GM12878 (cell line): ENCODE results near the gene HAVCR1. TPM values are rescaled to one million over a fixed set of nuclear protein-coding genes. Genes with fewer than 3 reads are reported as not detected.

ENCODE experiments used
- MEF2B ChIP-seq: fragments of 450-650 bp; IDR thresholded peaks from 2 replicates; pipeline ENCODE4 v1.6.1; 2018; ENCODE audit warnings: mild to moderate bottlenecking, moderate library complexity; ENCODE audit not compliant: partially characterized antibody, poor library complexity, severe bottlenecking
- RBBP5 ChIP-seq: fragments of 200-600 bp; sonication (generic); conservative IDR thresholded peaks from 2 replicates; pipeline ENCODE4 v1.6.1; 2016
- TCF12 ChIP-seq: IDR thresholded peaks from 2 replicates; pipeline ENCODE4 v1.6.1; 2011; ENCODE audit warnings: low read depth, mild to moderate bottlenecking, low read length
- ZNF217 ChIP-seq: fragments of 450-650 bp; IDR thresholded peaks from 2 replicates; pipeline ENCODE4 v1.6.1; 2017; ENCODE audit warnings: antibody characterized with exemption, mild to moderate bottlenecking
- polyA plus RNA-seq, 11 experiments: library from polyadenylated mRNA; depleted of rRNA in 4 of 11; unstranded in 6 of 11; stranded (reverse) in 5 of 11; fragments of >200 nt; fragmentation: Nextera tagmentation in 4 of 11; fragmentation: Illumina TruSeq in 1 of 11; extraction: Ambion mirVana in 4 of 11; extraction: Trizol in 1 of 11; gene quantifications; 1 replicate in 1 of 11; 2 replicates in 10 of 11; pipeline versions ENCODE4 v1.2.1 to v1.2.3, GENCODE V29; 2011 to 2016; ENCODE audit warnings: inconsistent platforms in 2 of 11, missing spikeins in 2 of 11, low read depth in 1 of 11
- total RNA-seq, 4 experiments: library from RNA; depleted of rRNA in 3 of 4; stranded (reverse); fragments of >200 nt in 3 of 4; fragmentation: Illumina TruSeq in 1 of 4; extraction: Trizol in 1 of 4; gene quantifications; 2 replicates each; pipeline versions ENCODE4 v1.2.1 to v1.2.3, GENCODE V29; 2013 to 2021
- TF ChIP-seq, protein P1 (sequence below): fragments of 450-650 bp; IDR thresholded peaks from 2 replicates; pipeline ENCODE4 v1.6.1; 2017; ENCODE audit warnings: low read depth, mild to moderate bottlenecking, moderate library complexity
- TF ChIP-seq, protein P2 (sequence below): fragments of 450-650 bp; IDR thresholded peaks from 2 replicates; pipeline ENCODE4 v1.6.1; 2017; ENCODE audit warnings: mild to moderate bottlenecking, low read depth, inconsistent platforms; ENCODE audit not compliant: poor library complexity, severe bottlenecking
- TF ChIP-seq, protein P3 (sequence below): IDR thresholded peaks from 2 replicates; pipeline ENCODE4 v1.6.1; 2012; ENCODE audit warnings: low read depth, low read length, improper control_type of control experiment
- TF ChIP-seq, protein P4 (sequence below): fragments of 150-350 bp; IDR thresholded peaks from 2 replicates; pipeline ENCODE4 v1.6.1; 2016; ENCODE audit warnings: low read depth, low read length

Gene HAVCR1
- total and polyA plus RNA-seq, 10 of the 15 experiments (the other 5 are each of a cell fraction or from before 2014, with no cell fraction given) = 0.08 to 0.45 TPM; not detected in 8

DNA sequence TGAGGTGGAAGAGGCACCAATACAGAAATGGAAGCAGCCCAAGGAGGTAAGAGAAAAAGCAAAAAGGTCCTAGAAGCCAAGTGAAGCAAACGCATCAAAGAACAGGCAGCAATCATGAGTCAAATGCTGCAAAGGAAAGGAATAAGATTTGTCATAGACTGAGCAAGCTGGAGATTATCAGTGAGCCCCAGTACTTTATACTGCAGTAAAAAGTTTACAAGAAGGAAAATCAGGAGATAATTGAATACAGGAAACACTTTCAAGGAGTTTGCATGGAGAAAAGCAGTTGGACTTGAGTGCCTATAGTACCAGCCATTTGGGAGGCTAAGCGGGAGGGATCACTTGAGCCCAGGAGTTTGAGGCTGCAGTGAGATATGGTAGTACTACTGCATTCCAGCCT, 7.2 kb upstream of the HAVCR1 start (continued):
- TF ChIP-seq, protein P1, sequence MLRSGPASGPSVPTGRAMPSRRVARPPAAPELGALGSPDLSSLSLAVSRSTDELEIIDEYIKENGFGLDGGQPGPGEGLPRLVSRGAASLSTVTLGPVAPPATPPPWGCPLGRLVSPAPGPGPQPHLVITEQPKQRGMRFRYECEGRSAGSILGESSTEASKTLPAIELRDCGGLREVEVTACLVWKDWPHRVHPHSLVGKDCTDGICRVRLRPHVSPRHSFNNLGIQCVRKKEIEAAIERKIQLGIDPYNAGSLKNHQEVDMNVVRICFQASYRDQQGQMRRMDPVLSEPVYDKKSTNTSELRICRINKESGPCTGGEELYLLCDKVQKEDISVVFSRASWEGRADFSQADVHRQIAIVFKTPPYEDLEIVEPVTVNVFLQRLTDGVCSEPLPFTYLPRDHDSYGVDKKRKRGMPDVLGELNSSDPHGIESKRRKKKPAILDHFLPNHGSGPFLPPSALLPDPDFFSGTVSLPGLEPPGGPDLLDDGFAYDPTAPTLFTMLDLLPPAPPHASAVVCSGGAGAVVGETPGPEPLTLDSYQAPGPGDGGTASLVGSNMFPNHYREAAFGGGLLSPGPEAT = no peak
- TF ChIP-seq, protein P2, sequence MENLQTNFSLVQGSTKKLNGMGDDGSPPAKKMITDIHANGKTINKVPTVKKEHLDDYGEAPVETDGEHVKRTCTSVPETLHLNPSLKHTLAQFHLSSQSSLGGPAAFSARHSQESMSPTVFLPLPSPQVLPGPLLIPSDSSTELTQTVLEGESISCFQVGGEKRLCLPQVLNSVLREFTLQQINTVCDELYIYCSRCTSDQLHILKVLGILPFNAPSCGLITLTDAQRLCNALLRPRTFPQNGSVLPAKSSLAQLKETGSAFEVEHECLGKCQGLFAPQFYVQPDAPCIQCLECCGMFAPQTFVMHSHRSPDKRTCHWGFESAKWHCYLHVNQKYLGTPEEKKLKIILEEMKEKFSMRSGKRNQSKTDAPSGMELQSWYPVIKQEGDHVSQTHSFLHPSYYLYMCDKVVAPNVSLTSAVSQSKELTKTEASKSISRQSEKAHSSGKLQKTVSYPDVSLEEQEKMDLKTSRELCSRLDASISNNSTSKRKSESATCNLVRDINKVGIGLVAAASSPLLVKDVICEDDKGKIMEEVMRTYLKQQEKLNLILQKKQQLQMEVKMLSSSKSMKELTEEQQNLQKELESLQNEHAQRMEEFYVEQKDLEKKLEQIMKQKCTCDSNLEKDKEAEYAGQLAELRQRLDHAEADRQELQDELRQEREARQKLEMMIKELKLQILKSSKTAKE = no peak
- no peak for TF ChIP-seq MEF2B
- TF ChIP-seq TCF12 = no peak
- TF ChIP-seq RBBP5 = no peak
- TF ChIP-seq ZNF217 = no peak
- TF ChIP-seq, protein P3, sequence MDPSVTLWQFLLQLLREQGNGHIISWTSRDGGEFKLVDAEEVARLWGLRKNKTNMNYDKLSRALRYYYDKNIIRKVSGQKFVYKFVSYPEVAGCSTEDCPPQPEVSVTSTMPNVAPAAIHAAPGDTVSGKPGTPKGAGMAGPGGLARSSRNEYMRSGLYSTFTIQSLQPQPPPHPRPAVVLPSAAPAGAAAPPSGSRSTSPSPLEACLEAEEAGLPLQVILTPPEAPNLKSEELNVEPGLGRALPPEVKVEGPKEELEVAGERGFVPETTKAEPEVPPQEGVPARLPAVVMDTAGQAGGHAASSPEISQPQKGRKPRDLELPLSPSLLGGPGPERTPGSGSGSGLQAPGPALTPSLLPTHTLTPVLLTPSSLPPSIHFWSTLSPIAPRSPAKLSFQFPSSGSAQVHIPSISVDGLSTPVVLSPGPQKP = no peak
- TF ChIP-seq, protein P4, sequence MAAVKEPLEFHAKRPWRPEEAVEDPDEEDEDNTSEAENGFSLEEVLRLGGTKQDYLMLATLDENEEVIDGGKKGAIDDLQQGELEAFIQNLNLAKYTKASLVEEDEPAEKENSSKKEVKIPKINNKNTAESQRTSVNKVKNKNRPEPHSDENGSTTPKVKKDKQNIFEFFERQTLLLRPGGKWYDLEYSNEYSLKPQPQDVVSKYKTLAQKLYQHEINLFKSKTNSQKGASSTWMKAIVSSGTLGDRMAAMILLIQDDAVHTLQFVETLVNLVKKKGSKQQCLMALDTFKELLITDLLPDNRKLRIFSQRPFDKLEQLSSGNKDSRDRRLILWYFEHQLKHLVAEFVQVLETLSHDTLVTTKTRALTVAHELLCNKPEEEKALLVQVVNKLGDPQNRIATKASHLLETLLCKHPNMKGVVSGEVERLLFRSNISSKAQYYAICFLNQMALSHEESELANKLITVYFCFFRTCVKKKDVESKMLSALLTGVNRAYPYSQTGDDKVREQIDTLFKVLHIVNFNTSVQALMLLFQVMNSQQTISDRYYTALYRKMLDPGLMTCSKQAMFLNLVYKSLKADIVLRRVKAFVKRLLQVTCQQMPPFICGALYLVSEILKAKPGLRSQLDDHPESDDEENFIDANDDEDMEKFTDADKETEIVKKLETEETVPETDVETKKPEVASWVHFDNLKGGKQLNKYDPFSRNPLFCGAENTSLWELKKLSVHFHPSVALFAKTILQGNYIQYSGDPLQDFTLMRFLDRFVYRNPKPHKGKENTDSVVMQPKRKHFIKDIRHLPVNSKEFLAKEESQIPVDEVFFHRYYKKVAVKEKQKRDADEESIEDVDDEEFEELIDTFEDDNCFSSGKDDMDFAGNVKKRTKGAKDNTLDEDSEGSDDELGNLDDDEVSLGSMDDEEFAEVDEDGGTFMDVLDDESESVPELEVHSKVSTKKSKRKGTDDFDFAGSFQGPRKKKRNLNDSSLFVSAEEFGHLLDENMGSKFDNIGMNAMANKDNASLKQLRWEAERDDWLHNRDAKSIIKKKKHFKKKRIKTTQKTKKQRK = no peak
